Activated CD8-positive, alpha-beta memory T cell treated with anti-CD3 and anti-CD28 coated beads, Interleukin-2, amount 10 ng/mL, durations not matched to agents 7 days and 5 days (primary cell): ENCODE measurements around the gene AFTPH. TPM values are rescaled to one million over a fixed set of nuclear protein-coding genes. Genes with fewer than 3 reads are reported as not detected.

Source experiments
- ATAC-seq: fragments of 150-1000 bp; cut with Tn5 transposase; one replicate; pipeline ENCODE4 v1.10.0; 2021; ENCODE audit warnings: moderate library complexity
- CTCF ChIA-PET: fragments of 350-600 bp; sonication (Branson Sonifier 250); formaldehyde crosslinking; loops from one replicate; lab custom pipeline; 2021; ENCODE audit warnings: antibody characterized with exemption; lab: Charles Lee
- DNase-seq: peaks from one replicate; pipeline ENCODE4 v3.0.0-alpha.2; 2020
- H3K27ac Mint-ChIP-seq: one replicate; pipeline ENCODE4 v1.8.0; 2021; ENCODE audit warnings: mild to moderate bottlenecking, mixed read lengths
- H3K27me3 Mint-ChIP-seq: one replicate; pipeline ENCODE4 v1.8.0; 2021; ENCODE audit warnings: mixed read lengths
- H3K36me3 Mint-ChIP-seq: one replicate; pipeline ENCODE4 v1.8.0; 2021; ENCODE audit warnings: mild to moderate bottlenecking, mixed read lengths
- H3K4me1 Mint-ChIP-seq: one replicate; pipeline ENCODE4 v1.8.0; 2021; ENCODE audit warnings: mixed read lengths
- H3K4me3 Mint-ChIP-seq: one replicate; pipeline ENCODE4 v1.8.0; 2021; ENCODE audit warnings: mild to moderate bottlenecking, moderate library complexity, mixed read lengths
- H3K9me3 Mint-ChIP-seq: one replicate; pipeline ENCODE4 v1.8.0; 2022; ENCODE audit warnings: low read depth, mixed read lengths
- total RNA-seq, 2 experiments: library from RNA; stranded (reverse); gene quantifications; one replicate each; pipeline ENCODE4 v1.2.3, GENCODE V29; 2021

Gene AFTPH
- 10 to 100 TPM; 32.9 to 43.5 TPM for total RNA-seq

GRCh38 chr2:64523666-64524603, at the start of gene AFTPH:
AFTPH (plus strand) TSS chr2:64524328; CDS start chr2:64551475, 27,147 bp downstream.
- Mint-ChIP-seq H3K27ac (peak within 1 kb of the TSS; percentile 99), H3K4me1 (peaks cover 38% of the 10 kb centered on the region), H3K36me3 (peaks cover 15% of the 10 kb centered on the region), H3K4me3 (peak within 1 kb of the TSS; percentile 91), H3K9me3 (no peaks in the 10 kb centered on the region), H3K27me3 (peaks cover 3% of the 10 kb centered on the region)
- CTCF ChIA-PET, result interaction anchor here (0.6 to 3.9 kb wide), 42 partner anchors 7 to 606 kb away, joined by 3 to 85 read pairs (median 4); partner anchors contain the start of genes RAB1A and SERTAD2
- DNase-seq (peak; percentile 100), ATAC-seq (peak; percentile 92)

- H3K4me3 Mint-ChIP-seq, result no peak overlapping the region
- DNase-seq (no peak), ATAC-seq (no peak)
- H3K4me1 Mint-ChIP-seq, result peaks cover 15% of the 10 kb centered on the region
- no peaks in the 10 kb centered on the region for H3K9me3 Mint-ChIP-seq
- no peak overlapping the region for H3K27ac Mint-ChIP-seq
- no peaks in the 10 kb centered on the region for H3K36me3 Mint-ChIP-seq
- CTCF ChIA-PET, result interaction anchor here (0.7 to 2.1 kb wide), 3 partner anchors 13 to 144 kb away, joined by 3 to 8 read pairs (median 6); no protein-coding TSS in a partner anchor
- H3K27me3 Mint-ChIP-seq, result peaks cover 17% of the 10 kb centered on the region
These were observed 49.5 kb upstream of the AFTPH start for GRCh38 chr2:64474636-64475035.

GRCh38 chr2:64477037-64477436, 47.1 kb upstream of the AFTPH start:
- CTCF ChIA-PET, result interaction anchor here (5.5 to 14.9 kb wide), 2 partner anchors 12 to 148 kb away, joined by 43 to 245 read pairs; no protein-coding TSS in a partner anchor
- peaks cover 17% of the 10 kb centered on the region for H3K27me3 Mint-ChIP-seq
- no peak for DNase-seq

GRCh38 chr2:64477979-64478378, 46.1 kb upstream of the AFTPH start:
- H3K27ac Mint-ChIP-seq, result no peak overlapping the region
- no peak overlapping the region for H3K4me3 Mint-ChIP-seq
- H3K4me1 Mint-ChIP-seq, result peaks cover 22% of the 10 kb centered on the region
- CTCF ChIA-PET, result interaction anchor here (5.5 to 14.9 kb wide), 2 partner anchors 11 to 149 kb away, joined by 43 to 245 read pairs; no protein-coding TSS in a partner anchor
- H3K36me3 Mint-ChIP-seq, result no peaks in the 10 kb centered on the region
- DNase-seq (no peak), ATAC-seq (no peak)
- peaks cover 15% of the 10 kb centered on the region for H3K27me3 Mint-ChIP-seq
- H3K9me3 Mint-ChIP-seq, result no peaks in the 10 kb centered on the region

More at GRCh38 chr2:64477037-64477436, 47.1 kb upstream of the AFTPH start:
- Mint-ChIP-seq H3K9me3 (no peaks in the 10 kb centered on the region), H3K4me1 (peaks cover 22% of the 10 kb centered on the region), H3K36me3 (no peaks in the 10 kb centered on the region), H3K4me3 (no peak overlapping the region), H3K27ac (no peak overlapping the region)
- no peak for ATAC-seq

GRCh38 chr2:64478502-64479230, 45.5 kb upstream of the AFTPH start:
- peak; percentile 71 for DNase-seq
- H3K9me3 Mint-ChIP-seq, result no peaks in the 10 kb centered on the region

GRCh38 chr2:64479259-64480117, 44.6 kb upstream of the AFTPH start:
- CTCF ChIA-PET, result interaction anchor here (0.6 to 14.9 kb wide), 4 partner anchors 9 to 256 kb away, joined by 3 to 245 read pairs (median 23); no protein-coding TSS in a partner anchor
- Mint-ChIP-seq H3K4me1 (peaks cover 22% of the 10 kb centered on the region), H3K27me3 (peaks cover 15% of the 10 kb centered on the region), H3K36me3 (no peaks in the 10 kb centered on the region), H3K27ac (peak overlapping the region; percentile 32), H3K4me3 (no peak overlapping the region), H3K9me3 (no peaks in the 10 kb centered on the region)
- DNase-seq (no peak), ATAC-seq (no peak)

More at GRCh38 chr2:64478502-64479230, 45.5 kb upstream of the AFTPH start:
- CTCF ChIA-PET, result interaction anchor here (5.5 to 14.9 kb wide), 2 partner anchors 10 to 150 kb away, joined by 43 to 245 read pairs; no protein-coding TSS in a partner anchor
- no peaks in the 10 kb centered on the region for H3K36me3 Mint-ChIP-seq
- no peak overlapping the region for H3K4me3 Mint-ChIP-seq
- peaks cover 15% of the 10 kb centered on the region for H3K27me3 Mint-ChIP-seq
- peak; percentile 75 for ATAC-seq
- H3K27ac Mint-ChIP-seq, result peak overlapping the region; percentile 32
- peaks cover 22% of the 10 kb centered on the region for H3K4me1 Mint-ChIP-seq

- DNase-seq (no peak), ATAC-seq (no peak)
- H3K27me3 Mint-ChIP-seq, result peaks cover 10% of the 10 kb centered on the region
- no peak overlapping the region for H3K4me3 Mint-ChIP-seq
- H3K27ac Mint-ChIP-seq, result no peak overlapping the region
- H3K36me3 Mint-ChIP-seq, result no peaks in the 10 kb centered on the region
- CTCF ChIA-PET, result interaction anchor here (1.5 to 14.9 kb wide), 2 partner anchors 12 to 153 kb away, joined by 3 to 245 read pairs; no protein-coding TSS in a partner anchor
- H3K4me1 Mint-ChIP-seq, result peaks cover 22% of the 10 kb centered on the region
- no peaks in the 10 kb centered on the region for H3K9me3 Mint-ChIP-seq
These were observed 42.5 kb upstream of the AFTPH start for GRCh38 chr2:64481665-64482064.

- no peak for DNase-seq
- CTCF ChIA-PET, result interaction anchor here (1.5 to 14.9 kb wide), 3 partner anchors 12 to 153 kb away, joined by 3 to 245 read pairs (median 3); no protein-coding TSS in a partner anchor
- Mint-ChIP-seq H3K27ac (no peak overlapping the region), H3K4me3 (no peak overlapping the region), H3K9me3 (no peaks in the 10 kb centered on the region), H3K4me1 (peaks cover 22% of the 10 kb centered on the region), H3K36me3 (no peaks in the 10 kb centered on the region), H3K27me3 (peaks cover 11% of the 10 kb centered on the region)
- no peak for ATAC-seq
These were observed 41.9 kb upstream of the AFTPH start for GRCh38 chr2:64482243-64482642.

- Mint-ChIP-seq H3K27ac (no peak overlapping the region), H3K9me3 (no peaks in the 10 kb centered on the region), H3K36me3 (no peaks in the 10 kb centered on the region), H3K27me3 (peaks cover 16% of the 10 kb centered on the region), H3K4me3 (no peak overlapping the region), H3K4me1 (peaks cover 22% of the 10 kb centered on the region)
- CTCF ChIA-PET, result interaction anchor here (1.5 to 14.9 kb wide), 4 partner anchors 11 to 154 kb away, joined by 3 to 245 read pairs (median 4); no protein-coding TSS in a partner anchor
- no peak for ATAC-seq
- DNase-seq, result no peak
These were observed 41.2 kb upstream of the AFTPH start for GRCh38 chr2:64482765-64483504.

- Mint-ChIP-seq H3K4me3 (no peak overlapping the region), H3K36me3 (no peaks in the 10 kb centered on the region), H3K27ac (no peak overlapping the region), H3K9me3 (no peaks in the 10 kb centered on the region), H3K27me3 (peaks cover 16% of the 10 kb centered on the region), H3K4me1 (peaks cover 25% of the 10 kb centered on the region)
- ATAC-seq, result no peak
- no peak for DNase-seq
- CTCF ChIA-PET, result interaction anchor here (1.1 to 14.9 kb wide), 4 partner anchors 11 to 435 kb away, joined by 3 to 245 read pairs (median 18); no protein-coding TSS in a partner anchor
These were observed 38.8 kb upstream of the AFTPH start for GRCh38 chr2:64485331-64485730.

- Mint-ChIP-seq H3K4me1 (peaks cover 21% of the 10 kb centered on the region), H3K4me3 (no peak overlapping the region), H3K9me3 (no peaks in the 10 kb centered on the region), H3K27ac (no peak overlapping the region), H3K36me3 (no peaks in the 10 kb centered on the region), H3K27me3 (peaks cover 16% of the 10 kb centered on the region)
- DNase-seq (no peak), ATAC-seq (no peak)
- CTCF ChIA-PET, result interaction anchor here (0.6 to 14.9 kb wide), 6 partner anchors 10 to 435 kb away, joined by 3 to 245 read pairs (median 3); no protein-coding TSS in a partner anchor
These were observed 38.2 kb upstream of the AFTPH start for GRCh38 chr2:64485961-64486360.
